GM12878 (cell line): ENCODE results near the gene MS4A6E. TPM values are rescaled to one million over a fixed set of nuclear protein-coding genes. Genes with fewer than 3 reads are reported as not detected.

ENCODE experiments used
- ATAC-seq: fragments of 200-7000 bp; cut with Tn5 transposase; 3 replicates; pipeline ENCODE4 v1.9.1; 2020; ENCODE audit warnings: mild to moderate bottlenecking, moderate library complexity
- BruUV-seq: library from RNA; stranded (reverse); fragments of 400-500 nt; replicated peaks from 2 replicates; lab custom pipeline; 2021; lab: Mats Ljungman, UMichigan
- CTCF ChIA-PET: fragments of 300-600 bp; sonication (Branson Sonifier 250); formaldehyde crosslinking; extraction: SDS; loops from one replicate; lab custom pipeline; 2021; ENCODE audit warnings: inconsistent platforms; lab: Yijun Ruan, JAX
- POLR2A ChIA-PET: fragments of 350-600 bp; formaldehyde crosslinking; extraction: SDS; loops from one replicate; lab custom pipeline; 2021; ENCODE audit warnings: inconsistent platforms; lab: Charles Lee
- RAD21 ChIA-PET: fragments of 300-600 bp; sonication (Branson Sonifier 250); formaldehyde crosslinking; loops from one replicate; lab custom pipeline; 2023; ENCODE audit warnings: antibody characterized with exemption; ENCODE audit not compliant: unreplicated experiment; lab: Charles Lee
- SMC1A ChIA-PET: fragments of 300-600 bp; sonication (Branson Sonifier 250); formaldehyde crosslinking; loops from one replicate; lab custom pipeline; 2023; ENCODE audit not compliant: unreplicated experiment, uncharacterized antibody; lab: Charles Lee
- DNase-seq: peaks from one replicate; pipeline ENCODE4 v3.0.0-alpha.2; 2011; ENCODE audit warnings: low read depth, low spot score
- FAIRE-seq: peaks from 3 replicates; lab custom pipeline; 2011; peaks lifted over from hg19 to GRCh38; lab: Jason Lieb, UNC
- H2AFZ ChIP-seq: 2 replicates; pipeline ENCODE4 v1.6.0; 2011; ENCODE audit warnings: low read depth, low read length, control low read depth; ENCODE audit not compliant: control insufficient read depth
- H3K27ac ChIP-seq: 2 replicates; pipeline ENCODE4 v1.5.1; 2011; ENCODE audit warnings: control low read depth; ENCODE audit not compliant: control insufficient read depth, insufficient read depth
- H3K27me3 ChIP-seq, 2 experiments: replicated peaks in 1 of 2; 2 replicates each; pipeline versions ENCODE4 v1.6.0 to v1.6.1; 2011; ENCODE audit warnings: low read length in 1 of 2; ENCODE audit not compliant: control insufficient read depth in 2 of 2, insufficient read depth in 2 of 2
- H3K36me3 ChIP-seq, 2 experiments: 2 replicates each; pipeline ENCODE4 v1.5.1; 2011; ENCODE audit warnings: low read length in 1 of 2; ENCODE audit not compliant: control insufficient read depth in 2 of 2, insufficient read depth in 2 of 2
- H3K4me1 ChIP-seq: 2 replicates; pipeline ENCODE4 v1.6.1; 2011; ENCODE audit warnings: mild to moderate bottlenecking, low read length, moderate library complexity, mixed read lengths; ENCODE audit not compliant: control insufficient read depth, insufficient read depth
- H3K4me2 ChIP-seq: 2 replicates; pipeline ENCODE4 v1.6.0; 2011; ENCODE audit warnings: control low read depth; ENCODE audit not compliant: control insufficient read depth, insufficient read depth
- H3K4me3 ChIP-seq: fragments of 200-600 bp; sonication (generic); 2 replicates; pipeline ENCODE4 v1.5.1; 2016
- H3K79me2 ChIP-seq: 2 replicates; pipeline ENCODE4 v1.6.0; 2011; ENCODE audit warnings: low read length; ENCODE audit not compliant: control insufficient read depth, insufficient read depth
- H3K9ac ChIP-seq: 2 replicates; pipeline ENCODE4 v1.8.0; 2011; ENCODE audit warnings: low read length, control low read depth, mixed read lengths; ENCODE audit not compliant: control insufficient read depth, insufficient read depth
- H3K9me3 ChIP-seq: replicated peaks from 3 replicates; pipeline ENCODE4 v1.5.1; 2011; ENCODE audit warnings: mild to moderate bottlenecking, low read length; ENCODE audit not compliant: control insufficient read depth, insufficient read depth
- H4K20me1 ChIP-seq: 2 replicates; pipeline ENCODE4 v1.6.0; 2011; ENCODE audit not compliant: control insufficient read depth, insufficient read depth
- ATF7 ChIP-seq: fragments of 450-650 bp; IDR thresholded peaks from 2 replicates; pipeline ENCODE4 v1.6.1; 2016; ENCODE audit warnings: low read depth, mild to moderate bottlenecking
- IKZF1 ChIP-seq: fragments of 450-650 bp; conservative IDR thresholded peaks from 2 replicates; pipeline ENCODE4 v1.6.1; 2017; ENCODE audit warnings: antibody characterized with exemption, mild to moderate bottlenecking
- IKZF2 ChIP-seq, 2 experiments: fragments of 450-650 bp; IDR thresholded peaks; 2 replicates each; pipeline ENCODE4 v1.6.1; 2017; ENCODE audit warnings: mild to moderate bottlenecking in 2 of 2, moderate library complexity in 2 of 2
- MYC ChIP-seq: IDR thresholded peaks from 2 replicates; pipeline ENCODE4 v1.6.1; 2011; ENCODE audit warnings: mild to moderate bottlenecking, low read length, moderate library complexity, inconsistent platforms; ENCODE audit not compliant: insufficient read depth, insufficient replicate concordance, insufficient read length, severe bottlenecking
- SRF ChIP-seq, 2 experiments: IDR thresholded peaks; 2 replicates each; pipeline ENCODE4 v1.6.1; 2011; ENCODE audit warnings: low read depth in 2 of 2, low read length in 2 of 2, mild to moderate bottlenecking in 1 of 2, moderate library complexity in 1 of 2
- WGBS: methylation state at CpG from one replicate; pipeline ENCODE4 v1.1.6; 2016; ENCODE audit warnings: low lambda C conversion rate; ENCODE audit not compliant: insufficient replicate concordance, insufficient coverage; ENCODE audit errors: missing lambda C conversion rate; 5-methylcytosine and 5-hydroxymethylcytosine counted together
- in situ Hi-C: fragments of 300-500 bp; cut with MboI; formaldehyde crosslinking; loops from 9 replicates; pipeline ENCODE4 v1.14.3; 2018; ENCODE audit warnings: mixed read lengths
- intact Hi-C: fragments of 100-400 bp; cut with micrococcal nuclease; formaldehyde crosslinking; loops from one replicate; pipeline ENCODE4 v1.14.2; 2022; ENCODE audit not compliant: unreplicated experiment
- polyA plus RNA-seq, 11 experiments: library from polyadenylated mRNA; depleted of rRNA in 4 of 11; unstranded in 6 of 11; stranded (reverse) in 5 of 11; fragments of >200 nt; fragmentation: Nextera tagmentation in 4 of 11; fragmentation: Illumina TruSeq in 1 of 11; extraction: Ambion mirVana in 4 of 11; extraction: Trizol in 1 of 11; gene quantifications; 1 replicate in 1 of 11; 2 replicates in 10 of 11; pipeline versions ENCODE4 v1.2.1 to v1.2.3, GENCODE V29; 2011 to 2016; ENCODE audit warnings: inconsistent platforms in 2 of 11, missing spikeins in 2 of 11, low read depth in 1 of 11
- total RNA-seq, 4 experiments: library from RNA; depleted of rRNA in 3 of 4; stranded (reverse); fragments of >200 nt in 3 of 4; fragmentation: Illumina TruSeq in 1 of 4; extraction: Trizol in 1 of 4; gene quantifications; 2 replicates each; pipeline versions ENCODE4 v1.2.1 to v1.2.3, GENCODE V29; 2013 to 2021

MS4A6E gene
- total and polyA plus RNA-seq, 10 of the 15 experiments (the other 5 are each of a cell fraction or from before 2014, with no cell fraction given) = 0.14 to 0.86 (median 0.47) TPM; not detected in 5

GRCh38 chr11:60315871-60316270, 11.2 kb upstream of the MS4A6E start (continued):
- no peak for TF ChIP-seq IKZF1
- TF ChIP-seq SRF (IDR thresholded peaks at IDR 0.05; ENCODE audit: low read depth in 2 of 2, low read length in 2 of 2) = no peak
- TF ChIP-seq, all 136 proteins: peak for 0

- ChIA-PET SMC1A (interaction anchor here (0.9 to 2.0 kb wide), 10 partner anchors 9 to 51 kb away, joined by 3 to 11 read pairs (median 4); no protein-coding TSS in a partner anchor), POLR2A (no interaction called here), CTCF (interaction anchor here (1.0 to 11.9 kb wide), 9 partner anchors 9 to 140 kb away, joined by 3 to 93 read pairs (median 4); no protein-coding TSS in a partner anchor), RAD21 (no interaction called here)
- no peak overlapping the region for H3K4me3 ChIP-seq
- BruUV-seq = no TSS peak
- H3K27ac ChIP-seq = peak overlapping the region; percentile 28; the same call in 1 of the 2 replicates
- H3K4me1 ChIP-seq = peaks cover 24% of the 10 kb centered on the region; the same call in 1 of the 2 replicates
- peak; percentile 66 for ATAC-seq
- H4K20me1 ChIP-seq = no peaks in the 10 kb centered on the region
- no peaks in the 10 kb centered on the region for H3K79me2 ChIP-seq
- no peak for TF ChIP-seq MYC
- peak; percentile 18; the same call in 1 of the 2 replicates for TF ChIP-seq IKZF1
- peak; percentile 49; the same call in 1 of the 2 replicates for TF ChIP-seq ATF7
- peak; percentile 48 to 52; a peak in 3 of 4 replicates for TF ChIP-seq IKZF2 (IDR thresholded peaks at IDR 0.05)
- in situ Hi-C loops = no loop called here
- peaks cover 10% of the 10 kb centered on the region for H3K9me3 ChIP-seq
- H3K9ac ChIP-seq = no peak overlapping the region
- WGBS = 0% methylated on average over 2 of the region's 2 CpGs
- DNase-seq = no peak
- no peaks in the 10 kb centered on the region for H3K27me3 ChIP-seq
- no peaks in the 10 kb centered on the region for H3K36me3 ChIP-seq
- intact Hi-C loops = loop anchor here (10.0 kb wide), 1 partner anchor 112 kb away; no protein-coding TSS in a partner anchor
- H3K4me2 ChIP-seq = no peak overlapping the region
- H2AFZ ChIP-seq = no peak overlapping the region
- FAIRE-seq = no peak
These were observed 10.7 kb upstream of the MS4A6E start for GRCh38 chr11:60316317-60316716.
